Measurements from ENCODE around the gene TFAP2C. TPM values are rescaled to one million over a fixed set of nuclear protein-coding genes. Genes with fewer than 3 reads are reported as not detected.

TFAP2C gene
- total RNA-seq, 1 experiment from 2014 or later, result 23.7 TPM

GRCh38 chr20:56673450-56673849 is 44.3 kb downstream of the TFAP2C start (continued):
- TF ChIP-seq GTF2I (CRISPR knock-in tag; conservative IDR thresholded peaks at IDR 0.05), result no peak
- no peak for TF ChIP-seq ZNF423 (CRISPR knock-in tag; IDR thresholded peaks at IDR 0.05)

- ATAC-seq (no peak), DNase-seq (ENCODE audit: low spot score) (no peak)
- TF ChIP-seq IRF1 (CRISPR knock-in tag; IDR thresholded peaks at IDR 0.05) (no peak), ATF2 (CRISPR knock-in tag; IDR thresholded peaks at IDR 0.05; ENCODE audit: borderline replicate concordance, low read depth) (no peak), JUN (CRISPR knock-in tag; IDR thresholded peaks at IDR 0.05) (no peak), PREB (CRISPR knock-in tag; IDR thresholded peaks at IDR 0.05; ENCODE audit: borderline replicate concordance) (no peak), SP1 (CRISPR knock-in tag; conservative IDR thresholded peaks at IDR 0.05) (no peak), AR (CRISPR knock-in tag; IDR thresholded peaks at IDR 0.05) (no peak), ZBTB43 (CRISPR knock-in tag; IDR thresholded peaks at IDR 0.05) (no peak), ARID4B (CRISPR knock-in tag; IDR thresholded peaks at IDR 0.05; ENCODE audit: borderline replicate concordance) (no peak)
- POLR2A ChIA-PET, result no interaction called here
- peaks cover 4% of the 10 kb centered on the region; the same call in 1 of the 2 replicates for H3K9me3 Mint-ChIP-seq
- H3K36me3 Mint-ChIP-seq, result no peaks in the 10 kb centered on the region
- peaks cover 24% of the 10 kb centered on the region for H3K4me1 Mint-ChIP-seq
- H3K27me3 Mint-ChIP-seq (ENCODE audit: low read depth), result no peaks in the 10 kb centered on the region; the same call in none of the 2 replicates
- no peak overlapping the region for H3K4me3 Mint-ChIP-seq
- H3K27ac Mint-ChIP-seq, result no peak overlapping the region
- CTCF ChIA-PET, result interaction anchor here (1.6 kb wide), 1 partner anchor 13 kb away, joined by 5 read pairs; no protein-coding TSS in a partner anchor
These were observed 46.9 kb downstream of the TFAP2C start for GRCh38 chr20:56676001-56676400.

- no peak for DNase-seq (ENCODE audit: low spot score)
- H3K4me3 Mint-ChIP-seq, result no peak overlapping the region
- H3K36me3 Mint-ChIP-seq, result no peaks in the 10 kb centered on the region
- peaks cover 24% of the 10 kb centered on the region for H3K4me1 Mint-ChIP-seq
- H3K27ac Mint-ChIP-seq, result no peak overlapping the region
- ChIA-PET CTCF (interaction anchor here (0.6 to 1.6 kb wide), 6 partner anchors 13 to 297 kb away, joined by 3 to 6 read pairs (median 3); no protein-coding TSS in a partner anchor), POLR2A (interaction anchor here (0.7 kb wide), 1 partner anchor 14 kb away, joined by 3 read pairs; no protein-coding TSS in a partner anchor)
- H3K9me3 Mint-ChIP-seq, result peaks cover 4% of the 10 kb centered on the region; the same call in 1 of the 2 replicates
- no peaks in the 10 kb centered on the region; the same call in none of the 2 replicates for H3K27me3 Mint-ChIP-seq (ENCODE audit: low read depth)
- no peak for ATAC-seq
- TF ChIP-seq FOXK1 (CRISPR knock-in tag; IDR thresholded peaks at IDR 0.05) (no peak), ZNF425 (CRISPR knock-in tag; conservative IDR thresholded peaks at IDR 0.05) (no peak), ATF6 (CRISPR knock-in tag; IDR thresholded peaks at IDR 0.05) (no peak), ZNF138 (CRISPR knock-in tag; conservative IDR thresholded peaks at IDR 0.05) (no peak)
These were observed 47.6 kb downstream of the TFAP2C start for GRCh38 chr20:56676679-56677078.
